ENCODE data around the gene REL. TPM values are rescaled to one million over a fixed set of nuclear protein-coding genes. Genes with fewer than 3 reads are reported as not detected.
"Not testable (repeated sequence)": the region's sequence is repeated elsewhere in the genome, so short reads cannot be mapped to it uniquely, and the experiment has no call there.

REL gene
- polyA plus RNA-seq, 1 experiment = 3.3 TPM

DNA sequence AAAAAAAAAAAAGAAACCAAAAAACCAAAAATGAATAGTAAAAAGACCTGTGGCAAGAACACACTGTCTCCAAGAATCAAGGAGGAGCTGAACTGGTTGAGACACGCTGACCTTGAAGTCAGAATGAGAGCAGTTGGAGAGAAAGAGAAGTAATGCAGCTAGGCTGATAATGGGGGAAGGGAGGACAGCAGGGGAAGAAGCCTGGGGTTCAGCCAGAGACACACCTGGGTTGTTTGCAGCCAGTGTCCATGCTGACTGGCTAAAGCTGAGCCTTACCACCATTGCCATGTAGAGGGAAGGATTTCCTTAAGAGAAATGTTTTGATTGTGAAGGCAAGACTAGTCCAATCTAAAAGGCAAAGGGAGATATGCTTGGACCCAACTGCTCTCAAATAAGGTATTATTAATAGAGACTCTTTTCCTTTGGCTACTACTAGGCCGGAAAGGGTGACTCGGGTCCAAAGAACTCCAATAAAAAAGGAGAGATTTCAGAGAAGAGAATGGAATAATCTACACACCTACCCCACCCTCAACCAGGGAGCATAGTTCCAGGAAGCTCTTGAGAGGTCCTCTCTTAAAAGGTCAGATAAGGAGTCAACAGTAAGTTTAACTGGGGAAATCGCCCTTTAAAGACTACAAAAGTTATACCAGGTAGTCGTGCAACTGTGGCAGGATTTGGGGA lies 25.2 kb upstream of the REL start:
- TF ChIP-seq, protein P1, sequence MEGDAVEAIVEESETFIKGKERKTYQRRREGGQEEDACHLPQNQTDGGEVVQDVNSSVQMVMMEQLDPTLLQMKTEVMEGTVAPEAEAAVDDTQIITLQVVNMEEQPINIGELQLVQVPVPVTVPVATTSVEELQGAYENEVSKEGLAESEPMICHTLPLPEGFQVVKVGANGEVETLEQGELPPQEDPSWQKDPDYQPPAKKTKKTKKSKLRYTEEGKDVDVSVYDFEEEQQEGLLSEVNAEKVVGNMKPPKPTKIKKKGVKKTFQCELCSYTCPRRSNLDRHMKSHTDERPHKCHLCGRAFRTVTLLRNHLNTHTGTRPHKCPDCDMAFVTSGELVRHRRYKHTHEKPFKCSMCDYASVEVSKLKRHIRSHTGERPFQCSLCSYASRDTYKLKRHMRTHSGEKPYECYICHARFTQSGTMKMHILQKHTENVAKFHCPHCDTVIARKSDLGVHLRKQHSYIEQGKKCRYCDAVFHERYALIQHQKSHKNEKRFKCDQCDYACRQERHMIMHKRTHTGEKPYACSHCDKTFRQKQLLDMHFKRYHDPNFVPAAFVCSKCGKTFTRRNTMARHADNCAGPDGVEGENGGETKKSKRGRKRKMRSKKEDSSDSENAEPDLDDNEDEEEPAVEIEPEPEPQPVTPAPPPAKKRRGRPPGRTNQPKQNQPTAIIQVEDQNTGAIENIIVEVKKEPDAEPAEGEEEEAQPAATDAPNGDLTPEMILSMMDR (IDR thresholded peaks at IDR 0.05; ENCODE audit: low read depth, low read length) = no peak
- CTCF ChIA-PET = no interaction called here
- H3K4me3 ChIP-seq (ENCODE audit: low read depth, low read length) = no peak overlapping the region
- no peak for DNase-seq (ENCODE audit: low read depth, low spot score)
- H3K9me3 ChIP-seq (ENCODE audit: control insufficient read depth, insufficient read depth, low read length) = no peaks in the 10 kb centered on the region
- peaks cover 2% of the 10 kb centered on the region for H3K27me3 ChIP-seq (ENCODE audit: control insufficient read depth, insufficient read depth, low read length)
- POLR2A ChIA-PET = no interaction called here
- H3K27ac ChIP-seq (ENCODE audit: low read depth, low read length) = no peak overlapping the region

DNA sequence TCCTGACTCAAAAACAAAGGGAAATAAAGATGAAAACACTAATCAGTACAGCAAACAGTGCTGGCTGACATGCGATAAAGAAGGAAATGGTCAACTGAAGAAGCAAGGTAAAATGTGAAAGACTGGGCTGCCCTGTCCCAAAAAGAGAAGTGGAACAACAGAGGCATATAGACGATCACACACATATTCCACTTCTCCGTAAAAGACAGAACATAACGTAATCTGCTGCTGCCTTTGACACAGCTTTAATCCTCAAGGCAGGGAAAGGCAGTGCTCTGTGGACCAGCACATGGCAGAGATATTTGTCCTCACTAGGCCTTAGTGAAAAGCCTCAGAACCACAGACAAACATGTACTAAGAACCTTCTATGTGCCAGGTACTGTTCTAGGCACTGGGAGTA lies 24.3 kb upstream of the REL start:
- H3K27me3 ChIP-seq (ENCODE audit: control insufficient read depth, insufficient read depth, low read length) = peaks cover 2% of the 10 kb centered on the region
- ChIA-PET POLR2A (no interaction called here), CTCF (no interaction called here)
- H3K9me3 ChIP-seq (ENCODE audit: control insufficient read depth, insufficient read depth, low read length) = no peaks in the 10 kb centered on the region
- no peak for DNase-seq (ENCODE audit: low read depth, low spot score)
- TF ChIP-seq, protein P1 (IDR thresholded peaks at IDR 0.05; ENCODE audit: low read depth, low read length) = no peak
- H3K4me3 ChIP-seq (ENCODE audit: low read depth, low read length) = no peak overlapping the region
- H3K27ac ChIP-seq (ENCODE audit: low read depth, low read length) = no peak overlapping the region

DNA sequence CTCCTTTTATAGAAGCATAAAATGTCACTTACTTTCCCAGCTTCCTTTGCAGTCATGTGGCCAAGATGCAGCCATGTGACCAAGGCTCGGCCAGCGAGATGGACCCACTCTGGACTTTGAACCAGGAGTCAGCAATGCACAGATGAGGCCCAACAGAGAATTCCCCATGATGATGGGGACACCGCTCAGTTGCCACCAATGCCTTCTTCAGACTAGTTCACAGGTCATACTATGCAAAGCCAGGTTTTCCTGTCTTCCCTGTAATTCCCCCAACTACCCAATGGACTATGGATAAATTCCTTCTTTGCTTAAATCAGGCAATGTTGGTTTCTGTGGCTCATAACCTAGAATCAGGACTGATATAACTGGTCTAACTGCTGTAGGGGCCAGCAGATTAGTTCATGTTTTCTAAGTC lies 22.5 kb upstream of the REL start:
- H3K27ac ChIP-seq (ENCODE audit: low read depth, low read length) = no peak overlapping the region
- peaks cover 2% of the 10 kb centered on the region for H3K27me3 ChIP-seq (ENCODE audit: control insufficient read depth, insufficient read depth, low read length)
- no peak for DNase-seq (ENCODE audit: low read depth, low spot score)
- TF ChIP-seq, protein P1 (IDR thresholded peaks at IDR 0.05; ENCODE audit: low read depth, low read length) = no peak
- POLR2A ChIA-PET = no interaction called here
- H3K9me3 ChIP-seq (ENCODE audit: control insufficient read depth, insufficient read depth, low read length) = no peaks in the 10 kb centered on the region
- CTCF ChIA-PET = no interaction called here
- no peak overlapping the region for H3K4me3 ChIP-seq (ENCODE audit: low read depth, low read length)

DNA sequence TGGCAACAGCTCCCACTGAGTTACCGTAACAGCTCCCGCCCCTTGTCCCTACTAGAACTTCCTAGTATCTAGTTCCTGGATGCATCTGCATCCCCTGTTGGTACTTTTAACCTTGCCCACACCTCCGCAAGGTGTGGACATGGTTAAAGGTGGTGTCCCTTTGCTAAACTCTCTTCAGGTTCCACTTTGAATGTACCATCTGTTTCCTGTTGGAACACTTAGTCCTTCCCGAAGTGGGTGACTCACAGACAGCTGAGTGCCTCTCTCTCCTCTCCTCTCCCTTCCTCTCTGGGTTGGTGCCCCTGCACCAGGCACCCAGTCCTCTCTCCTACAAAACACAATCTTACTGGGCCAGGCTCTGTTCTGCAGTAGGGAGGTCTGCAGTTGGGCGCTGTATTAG lies 19.6 kb upstream of the REL start:
- ChIA-PET CTCF (no interaction called here), POLR2A (no interaction called here)
- TF ChIP-seq, protein P1 (IDR thresholded peaks at IDR 0.05; ENCODE audit: low read depth, low read length) = no peak
- Histone ChIP-seq H3K4me3 (ENCODE audit: low read depth, low read length) (no peak overlapping the region), H3K27me3 (ENCODE audit: control insufficient read depth, insufficient read depth, low read length) (no peaks in the 10 kb centered on the region), H3K9me3 (ENCODE audit: control insufficient read depth, insufficient read depth, low read length) (no peaks in the 10 kb centered on the region), H3K27ac (ENCODE audit: low read depth, low read length) (no peak overlapping the region)
- DNase-seq (ENCODE audit: low read depth, low spot score) = no peak

DNA sequence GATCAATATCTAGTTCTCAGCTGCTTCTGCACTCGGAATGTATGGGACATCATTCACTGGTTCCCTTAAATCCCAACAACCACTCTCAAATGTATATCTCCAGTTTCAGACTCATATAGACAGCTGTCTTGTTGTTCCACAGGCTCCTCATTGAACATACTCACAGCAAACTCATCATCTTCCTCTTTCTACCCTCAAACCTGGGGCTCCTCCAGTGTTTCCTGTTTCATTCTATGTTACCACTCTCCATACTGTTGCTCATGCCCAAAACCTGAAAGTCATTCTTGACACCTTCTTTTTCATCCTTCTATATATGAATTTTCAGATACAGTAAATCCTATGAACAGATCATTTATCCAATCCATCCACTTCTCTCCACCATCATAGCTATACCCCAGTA lies 18.7 kb upstream of the REL start:
- TF ChIP-seq, protein P1 (IDR thresholded peaks at IDR 0.05; ENCODE audit: low read depth, low read length) = no peak
- ChIA-PET CTCF (no interaction called here), POLR2A (no interaction called here)
- no peak overlapping the region for H3K4me3 ChIP-seq (ENCODE audit: low read depth, low read length)
- no peaks in the 10 kb centered on the region for H3K9me3 ChIP-seq (ENCODE audit: control insufficient read depth, insufficient read depth, low read length)
- no peaks in the 10 kb centered on the region for H3K27me3 ChIP-seq (ENCODE audit: control insufficient read depth, insufficient read depth, low read length)
- DNase-seq (ENCODE audit: low read depth, low spot score) = no peak
- H3K27ac ChIP-seq (ENCODE audit: low read depth, low read length) = no peak overlapping the region

DNA sequence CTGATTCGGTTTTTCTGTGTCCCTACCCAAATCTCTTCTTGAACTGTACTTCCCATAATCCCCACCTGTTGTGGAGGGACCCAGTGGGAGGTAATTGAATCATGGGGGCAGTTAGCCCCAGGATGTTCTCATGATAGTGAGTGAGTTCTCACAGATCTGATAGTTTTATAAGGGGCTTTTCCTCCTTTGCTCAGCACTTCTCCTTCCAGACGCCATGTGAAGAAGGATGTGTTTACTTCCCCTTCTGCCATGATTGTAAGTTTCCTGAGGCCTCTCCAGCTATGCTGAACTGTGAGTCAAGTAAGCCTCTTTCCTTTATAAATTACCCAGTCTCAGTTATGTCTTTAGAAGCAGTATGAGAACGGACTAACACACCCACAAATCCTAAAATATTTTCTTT lies 16.0 kb upstream of the REL start:
- CTCF ChIA-PET; H3K9me3 ChIP-seq (ENCODE audit: control insufficient read depth, insufficient read depth, low read length); H3K27me3 ChIP-seq (ENCODE audit: control insufficient read depth, insufficient read depth, low read length); H3K27ac ChIP-seq (ENCODE audit: low read depth, low read length); DNase-seq (ENCODE audit: low read depth, low spot score); POLR2A ChIA-PET; H3K4me3 ChIP-seq (ENCODE audit: low read depth, low read length): not testable (repeated sequence)
